Activated naive CD4-positive, alpha-beta T cell treated with anti-CD3 and anti-CD28 coated beads, Interleukin-2, amount 50 U/mL, for 24 hours (primary cell): Measurements from ENCODE around the gene ARAF.
"Not testable (repeated sequence)": the region's sequence is repeated elsewhere in the genome, so short reads cannot be mapped to it uniquely, and the experiment has no call there.

ENCODE experiments used
- H3K27ac Mint-ChIP-seq: one replicate; pipeline ENCODE4 v1.8.0; 2021; ENCODE audit warnings: mild to moderate bottlenecking, mixed read lengths
- H3K27me3 Mint-ChIP-seq: one replicate; pipeline ENCODE4 v1.8.0; 2021; ENCODE audit warnings: mixed read lengths
- H3K36me3 Mint-ChIP-seq: one replicate; pipeline ENCODE4 v1.8.0; 2021; ENCODE audit warnings: mixed read lengths
- H3K4me1 Mint-ChIP-seq: one replicate; pipeline ENCODE4 v1.8.0; 2021; ENCODE audit warnings: mixed read lengths
- H3K4me3 Mint-ChIP-seq: one replicate; pipeline ENCODE4 v1.8.0; 2021; ENCODE audit warnings: mild to moderate bottlenecking, mixed read lengths
- H3K9me3 Mint-ChIP-seq: one replicate; pipeline ENCODE4 v1.8.0; 2021; ENCODE audit warnings: mixed read lengths

The ARAF gene

DNA sequence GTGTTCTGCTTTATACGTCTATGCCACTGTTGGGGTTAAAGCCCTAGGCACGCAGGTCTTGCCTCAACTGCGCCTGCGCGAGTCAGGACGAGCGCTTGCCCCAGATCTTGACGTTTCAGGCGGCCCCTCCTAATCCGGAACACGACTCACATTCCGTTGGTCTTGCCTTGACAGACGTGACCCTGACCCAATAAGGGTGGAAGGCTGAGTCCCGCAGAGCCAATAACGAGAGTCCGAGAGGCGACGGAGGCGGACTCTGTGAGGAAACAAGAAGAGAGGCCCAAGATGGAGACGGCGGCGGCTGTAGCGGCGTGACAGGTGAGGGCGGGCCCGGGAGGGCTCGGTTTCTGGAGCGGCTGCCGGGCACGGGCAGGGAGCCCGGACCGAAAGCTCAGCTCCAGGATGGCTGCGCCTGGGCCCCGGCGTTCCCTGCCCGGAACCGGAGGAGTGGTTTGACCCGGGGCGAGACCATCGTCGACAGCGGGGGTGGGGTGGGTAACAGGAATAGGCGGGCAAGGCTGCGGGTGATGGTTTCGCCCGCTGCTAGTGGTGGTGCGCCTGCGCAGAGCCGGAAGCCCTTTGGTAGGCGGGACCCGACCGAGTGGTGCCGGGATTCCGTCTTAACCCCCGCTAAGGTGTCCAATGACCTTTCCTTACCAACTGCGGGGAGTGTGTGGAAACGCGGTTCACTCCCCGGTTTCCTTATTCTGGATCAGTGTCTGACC is at the start of gene ARAF:
Gene ARAF, plus strand, starts transcription at position 272 of the 725 bp plus-strand sequence. CDS start 1,763 bp downstream, outside the sequence.
- Mint-ChIP-seq H3K36me3 (peaks cover 9% of the 10 kb centered on the region), H3K9me3 (no peaks in the 10 kb centered on the region), H3K4me1 (peaks cover 41% of the 10 kb centered on the region), H3K27ac (peak within 1 kb of the TSS; percentile 99), H3K4me3 (peak within 1 kb of the TSS; percentile 96), H3K27me3 (no peaks in the 10 kb centered on the region)

- not testable (repeated sequence) for H3K27ac Mint-ChIP-seq, H3K36me3 Mint-ChIP-seq, H3K9me3 Mint-ChIP-seq, H3K27me3 Mint-ChIP-seq
- Mint-ChIP-seq H3K4me3 (peak overlapping the region; percentile 69), H3K4me1 (peaks cover 15% of the 10 kb centered on the region)
Observed at GRCh38 chrX:47512383-47512782, 48.6 kb upstream of the ARAF start.

- Mint-ChIP-seq H3K27ac (peak overlapping the region; percentile 92), H3K4me1 (peaks cover 15% of the 10 kb centered on the region), H3K4me3 (peak overlapping the region; percentile 93)
- H3K36me3 Mint-ChIP-seq, H3K27me3 Mint-ChIP-seq, H3K9me3 Mint-ChIP-seq: not testable (repeated sequence)
Observed at GRCh38 chrX:47513034-47513965, 47.7 kb upstream of the ARAF start.

GRCh38 chrX:47514533-47515235 is 46.3 kb upstream of the ARAF start:
- Mint-ChIP-seq H3K27me3 (no peaks in the 10 kb centered on the region), H3K4me3 (peak overlapping the region; percentile 45), H3K27ac (no peak overlapping the region), H3K9me3 (no peaks in the 10 kb centered on the region), H3K4me1 (peaks cover 15% of the 10 kb centered on the region), H3K36me3 (no peaks in the 10 kb centered on the region)

DNA sequence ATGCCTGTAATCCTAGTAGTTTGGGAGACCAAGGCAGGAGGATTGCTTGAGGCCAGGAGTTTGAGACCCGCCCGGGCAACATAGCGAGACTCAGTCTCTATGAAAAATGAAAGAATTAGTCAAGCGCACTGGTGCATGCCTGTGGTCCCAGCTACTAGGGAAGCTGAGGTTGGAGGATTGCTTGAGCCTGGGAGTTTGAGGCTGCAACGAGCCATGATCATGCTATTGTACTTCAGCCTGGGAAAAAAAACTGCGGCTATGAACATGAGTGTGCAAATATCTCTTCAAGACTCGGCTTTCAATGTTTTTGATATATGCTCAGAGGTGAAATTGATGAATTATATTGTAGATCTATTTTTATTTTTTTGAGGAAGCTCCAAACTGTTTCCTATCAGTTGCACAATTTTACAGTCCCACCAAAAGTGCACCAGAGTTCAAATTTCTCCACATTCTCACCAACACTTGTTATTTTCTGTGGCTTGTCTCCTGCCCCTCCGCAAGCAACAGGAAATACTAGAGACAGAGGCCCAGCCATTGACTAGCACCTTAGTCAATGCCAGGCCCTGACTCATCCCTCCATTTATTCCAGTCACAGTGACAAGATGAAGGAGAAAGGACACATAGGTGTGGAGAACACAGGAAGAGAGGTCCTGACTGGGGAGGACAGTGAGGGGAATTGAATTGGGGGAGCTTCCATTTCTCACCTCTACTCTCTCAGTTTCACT is 44.9 kb upstream of the ARAF start:
- no peak overlapping the region for H3K27ac Mint-ChIP-seq

DNA sequence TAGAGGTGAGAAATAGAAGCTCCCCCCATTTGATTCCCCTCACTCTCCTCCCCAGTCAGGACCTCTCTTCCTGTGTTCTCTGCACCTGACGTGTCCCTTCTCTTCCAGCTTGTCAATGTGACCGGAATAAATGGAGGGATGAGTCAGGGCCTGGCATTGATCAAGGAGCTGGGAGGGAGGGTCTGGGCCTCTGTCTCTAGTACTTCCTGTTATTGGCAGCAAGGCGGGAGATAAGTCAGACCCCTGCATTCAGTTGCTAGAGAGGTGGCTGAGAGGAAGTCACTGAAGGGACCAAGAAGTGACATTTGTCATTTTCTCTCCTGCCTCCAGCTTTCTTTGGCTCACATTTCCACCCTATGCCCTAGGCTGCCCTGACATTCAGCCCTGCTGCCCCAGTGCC is 42.9 kb upstream of the ARAF start:
- Mint-ChIP-seq H3K4me3 (no peak overlapping the region), H3K36me3 (no peaks in the 10 kb centered on the region), H3K4me1 (peaks cover 10% of the 10 kb centered on the region), H3K27me3 (no peaks in the 10 kb centered on the region), H3K27ac (no peak overlapping the region), H3K9me3 (no peaks in the 10 kb centered on the region)

More for the DNA sequence above, 44.9 kb upstream of the ARAF start:
- Mint-ChIP-seq H3K36me3 (no peaks in the 10 kb centered on the region), H3K4me1 (peaks cover 15% of the 10 kb centered on the region), H3K9me3 (no peaks in the 10 kb centered on the region), H3K27me3 (no peaks in the 10 kb centered on the region), H3K4me3 (no peak overlapping the region)

DNA sequence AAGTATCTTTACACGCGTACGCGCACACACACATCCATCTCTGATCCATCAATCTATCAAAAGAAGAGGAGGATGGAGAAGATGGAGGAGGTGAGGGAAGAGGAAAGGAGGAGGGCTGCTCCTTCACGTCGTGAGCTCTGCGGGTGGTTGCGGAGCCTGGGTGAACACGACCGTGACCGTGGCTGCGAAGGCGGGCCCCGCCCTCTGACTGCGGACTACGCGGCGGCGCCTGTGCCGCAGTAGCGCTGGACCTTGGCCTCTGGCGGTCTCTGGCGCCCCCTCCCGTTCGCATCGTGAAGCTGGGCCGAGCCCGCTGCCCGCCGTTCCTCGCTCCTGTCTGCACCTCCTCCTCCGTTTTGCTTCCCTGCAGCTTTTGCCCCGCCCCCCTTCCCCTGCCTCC is 37.7 kb upstream of the ARAF start:
- H3K9me3 Mint-ChIP-seq, result no peaks in the 10 kb centered on the region
- H3K27me3 Mint-ChIP-seq, result no peaks in the 10 kb centered on the region
- no peaks in the 10 kb centered on the region for H3K36me3 Mint-ChIP-seq
- H3K4me3 Mint-ChIP-seq, result peak overlapping the region; percentile 75
- H3K27ac Mint-ChIP-seq, result no peak overlapping the region
- no peaks in the 10 kb centered on the region for H3K4me1 Mint-ChIP-seq

DNA sequence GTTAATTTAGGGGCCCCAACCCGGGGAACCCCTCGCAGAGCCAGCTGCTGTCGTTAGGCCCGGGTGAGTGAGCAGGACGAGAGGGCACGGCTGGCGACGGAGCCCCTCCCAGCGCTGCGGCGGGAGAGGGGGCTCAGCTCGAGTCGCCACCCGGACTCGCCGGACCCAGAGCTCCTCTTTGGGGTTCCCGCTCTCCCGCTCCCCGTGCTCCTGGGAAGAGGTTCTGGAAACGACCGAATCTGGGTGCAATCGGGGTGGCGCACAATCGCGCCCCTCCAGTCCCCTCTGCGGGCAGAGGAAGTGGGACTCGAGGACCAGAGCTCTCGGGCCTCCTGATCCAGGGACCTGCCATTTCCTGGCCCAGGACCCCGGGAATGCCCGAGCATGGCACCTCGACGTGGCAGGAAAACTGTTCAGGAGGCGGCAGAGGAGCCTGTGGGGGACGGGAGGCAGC is 37.3 kb upstream of the ARAF start:
- Mint-ChIP-seq H3K27ac (no peak overlapping the region), H3K27me3 (no peaks in the 10 kb centered on the region), H3K9me3 (no peaks in the 10 kb centered on the region), H3K4me1 (no peaks in the 10 kb centered on the region), H3K4me3 (peak overlapping the region; percentile 75), H3K36me3 (no peaks in the 10 kb centered on the region)

DNA sequence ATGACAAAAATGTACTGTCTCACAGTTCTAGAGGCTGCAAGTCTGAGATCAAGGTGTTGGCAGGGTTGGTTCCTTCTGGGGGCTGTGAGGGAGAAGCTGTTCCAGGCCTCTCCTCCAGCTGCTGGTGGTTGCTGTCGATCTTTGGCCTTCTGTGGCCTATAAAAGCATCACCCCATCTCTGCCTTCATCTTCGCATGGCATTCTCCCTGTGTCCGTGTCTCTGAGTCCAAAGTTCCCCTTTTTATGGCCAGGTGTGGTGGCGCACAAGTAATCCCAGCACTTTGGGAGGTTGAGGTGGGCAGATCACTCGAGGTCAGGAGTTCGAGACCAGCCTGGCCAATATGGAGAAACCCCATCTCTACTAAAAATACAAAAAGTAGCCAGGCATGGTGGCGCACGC is 31.5 kb upstream of the ARAF start:
- Mint-ChIP-seq H3K4me3 (no peak overlapping the region), H3K9me3 (no peaks in the 10 kb centered on the region), H3K36me3 (no peaks in the 10 kb centered on the region), H3K27ac (no peak overlapping the region), H3K4me1 (no peaks in the 10 kb centered on the region), H3K27me3 (no peaks in the 10 kb centered on the region)

DNA sequence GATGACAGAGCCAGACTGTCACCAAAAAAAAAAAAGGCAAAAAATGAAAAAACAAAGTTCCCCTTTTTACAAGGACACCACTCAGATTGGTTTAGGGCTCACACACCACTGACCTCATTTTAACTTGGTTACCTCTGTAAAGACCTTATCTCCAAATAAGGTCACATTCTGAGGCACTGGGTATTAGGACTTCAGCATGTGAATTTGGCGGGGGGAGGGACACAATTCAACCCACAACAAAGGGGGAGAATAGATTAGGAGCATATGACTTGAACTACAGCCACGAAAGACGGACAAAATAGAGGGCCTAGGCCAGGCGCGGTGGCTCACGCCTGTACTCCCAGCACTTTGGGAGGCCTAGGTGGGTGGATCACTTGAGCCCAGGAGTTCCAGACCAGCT is 31.0 kb upstream of the ARAF start:
- Mint-ChIP-seq H3K4me1 (no peaks in the 10 kb centered on the region), H3K36me3 (no peaks in the 10 kb centered on the region), H3K9me3 (no peaks in the 10 kb centered on the region), H3K4me3 (no peak overlapping the region), H3K27ac (no peak overlapping the region), H3K27me3 (no peaks in the 10 kb centered on the region)

DNA sequence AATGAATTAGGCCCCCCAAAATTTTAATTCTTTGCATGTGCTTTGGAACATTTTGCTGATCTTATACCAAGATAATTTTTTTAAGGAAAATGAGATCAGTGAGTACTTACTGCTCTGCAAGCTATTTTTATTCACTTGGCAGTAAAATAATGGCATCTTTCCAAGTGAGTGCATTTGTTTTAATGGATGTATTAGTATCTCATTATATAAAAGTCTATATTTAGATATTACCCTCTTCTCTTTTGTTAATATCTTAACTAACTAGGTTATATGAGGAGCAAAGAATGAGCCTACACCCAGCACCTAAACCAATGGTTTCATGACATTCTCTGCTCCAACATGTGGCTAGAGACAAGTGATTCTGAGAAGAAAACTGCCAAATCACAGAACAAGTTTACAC is 21.1 kb upstream of the ARAF start:
- no peaks in the 10 kb centered on the region for H3K9me3 Mint-ChIP-seq
- H3K36me3 Mint-ChIP-seq, result no peaks in the 10 kb centered on the region
- no peaks in the 10 kb centered on the region for H3K27me3 Mint-ChIP-seq
- H3K4me3 Mint-ChIP-seq, result no peak overlapping the region
- H3K4me1 Mint-ChIP-seq, result no peaks in the 10 kb centered on the region
- no peak overlapping the region for H3K27ac Mint-ChIP-seq

- no peaks in the 10 kb centered on the region for H3K36me3 Mint-ChIP-seq
- H3K27me3 Mint-ChIP-seq, result no peaks in the 10 kb centered on the region
- H3K4me3 Mint-ChIP-seq, result no peak overlapping the region
- H3K9me3 Mint-ChIP-seq, result no peaks in the 10 kb centered on the region
- no peak overlapping the region for H3K27ac Mint-ChIP-seq
- H3K4me1 Mint-ChIP-seq, result no peaks in the 10 kb centered on the region
Observed at GRCh38 chrX:47540754-47541538, 20.1 kb upstream of the ARAF start.

DNA sequence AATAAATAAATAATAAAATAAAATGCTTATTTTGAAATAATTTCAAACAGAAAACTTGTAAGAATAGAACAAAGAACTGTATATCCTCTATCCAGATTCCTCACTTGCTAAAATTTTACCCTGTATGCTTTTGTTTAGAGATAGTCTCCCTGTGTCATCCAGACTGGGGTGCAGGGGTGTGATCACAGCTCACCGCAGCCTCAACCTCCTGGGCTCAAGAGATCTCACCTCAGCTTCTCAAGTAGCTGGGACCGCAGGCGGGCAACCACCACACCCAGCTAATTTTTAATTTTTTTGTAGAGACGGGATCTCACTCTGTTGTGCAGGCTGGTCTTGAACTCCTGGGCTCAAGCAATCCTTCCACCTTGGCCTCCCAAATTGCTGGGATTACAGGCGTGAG is 17.5 kb upstream of the ARAF start:
- H3K36me3 Mint-ChIP-seq, result no peaks in the 10 kb centered on the region
- no peaks in the 10 kb centered on the region for H3K27me3 Mint-ChIP-seq
- no peaks in the 10 kb centered on the region for H3K4me1 Mint-ChIP-seq
- no peak overlapping the region for H3K27ac Mint-ChIP-seq
- H3K9me3 Mint-ChIP-seq, result no peaks in the 10 kb centered on the region
- H3K4me3 Mint-ChIP-seq, result no peak overlapping the region

- peaks cover 23% of the 10 kb centered on the region for H3K4me1 Mint-ChIP-seq
- no peaks in the 10 kb centered on the region for H3K9me3 Mint-ChIP-seq
- peak overlapping the region; percentile 99 for H3K27ac Mint-ChIP-seq
- H3K36me3 Mint-ChIP-seq, result no peaks in the 10 kb centered on the region
- peak overlapping the region; percentile 87 for H3K4me3 Mint-ChIP-seq
- no peaks in the 10 kb centered on the region for H3K27me3 Mint-ChIP-seq
Observed at GRCh38 chrX:47556045-47556623, 4.9 kb upstream of the ARAF start.
